HepG2 (cell line): ENCODE measurements around the gene DNPH1. TPM values are rescaled to one million over a fixed set of nuclear protein-coding genes. Genes with fewer than 3 reads are reported as not detected.

Experiments
- ADNP ChIP-seq: sonication (generic); formaldehyde crosslinking; IDR thresholded peaks from 2 replicates; pipeline ENCODE4 v1.4.0; 2020; ENCODE audit warnings: missing genetic modification reagents
- BCL6 ChIP-seq: IDR thresholded peaks from 2 replicates; pipeline ENCODE4 v1.6.1; 2016; ENCODE audit warnings: missing genetic modification reagents, missing compliant biosample characterization
- FOXA1 ChIP-seq, 2 experiments: fragments of 450-650 bp in 1 of 2; sonication (generic) in 1 of 2; formaldehyde crosslinking in 1 of 2; IDR thresholded peaks; 2 replicates each; pipeline versions ENCODE4 v1.4.0 to v1.6.1; 2016 to 2020; ENCODE audit warnings: missing genetic modification reagents in 1 of 2
- KLF16 ChIP-seq, 2 experiments: sonication (generic) in 1 of 2; formaldehyde crosslinking in 1 of 2; IDR thresholded peaks; 2 replicates each; pipeline versions ENCODE4 v1.6.1 to v1.8.0; 2016 to 2023; ENCODE audit warnings: missing genetic modification reagents in 2 of 2, missing compliant biosample characterization in 1 of 2
- SCMH1 ChIP-seq: sonication (generic); formaldehyde crosslinking; IDR thresholded peaks from 2 replicates; pipeline ENCODE4 v1.9.0; 2021; ENCODE audit warnings: missing genetic modification reagents, mild to moderate bottlenecking, borderline replicate concordance
- SMARCE1 ChIP-seq: fragments of 450-650 bp; IDR thresholded peaks from 2 replicates; pipeline ENCODE4 v1.6.1; 2017; ENCODE audit warnings: borderline replicate concordance
- SNAI1 ChIP-seq: sonication (generic); formaldehyde crosslinking; IDR thresholded peaks from 2 replicates; pipeline ENCODE4 v1.5.0; 2020; ENCODE audit warnings: mild to moderate bottlenecking, missing genetic modification reagents, borderline replicate concordance
- TCF7L2 ChIP-seq: IDR thresholded peaks from 2 replicates; pipeline ENCODE4 v1.6.1; 2011; ENCODE audit warnings: mild to moderate bottlenecking, low read depth, low read length, moderate library complexity
- TEAD2 ChIP-seq: sonication (generic); formaldehyde crosslinking; IDR thresholded peaks from 2 replicates; pipeline ENCODE4 v1.9.0; 2021; ENCODE audit warnings: missing genetic modification reagents
- TOPORS ChIP-seq: sonication (generic); formaldehyde crosslinking; IDR thresholded peaks from 2 replicates; pipeline ENCODE4 v1.8.0; 2023; ENCODE audit warnings: mild to moderate bottlenecking, missing genetic modification reagents
- ZNF33A ChIP-seq: sonication (generic); formaldehyde crosslinking; IDR thresholded peaks from 2 replicates; pipeline ENCODE4 v1.5.1; 2020; ENCODE audit warnings: missing genetic modification reagents, mild to moderate bottlenecking, moderate library complexity, borderline replicate concordance
- polyA plus RNA-seq, 8 experiments: library from polyadenylated mRNA; depleted of rRNA in 3 of 8; stranded (reverse) in 7 of 8; unstranded in 1 of 8; fragments of >200 nt; fragmentation: Illumina TruSeq in 4 of 8; extraction: Trizol in 4 of 8; gene quantifications; 2 replicates each; pipeline versions ENCODE4 v1.2.1 to v1.2.3, GENCODE V29; 2011 to 2016; ENCODE audit warnings: low read depth in 4 of 8, missing spikeins in 1 of 8, mixed read lengths in 1 of 8; ENCODE audit not compliant: insufficient read depth in 1 of 8
- total RNA-seq, 5 experiments: library from RNA; depleted of rRNA; stranded (reverse); fragments of >200 nt; fragmentation: Illumina TruSeq; extraction: Trizol; gene quantifications; 2 replicates each; pipeline ENCODE4 v1.2.3, GENCODE V29; 2016; ENCODE audit warnings: low read depth in 1 of 5
- TF ChIP-seq, protein P1 (sequence below): fragments of 450-650 bp; IDR thresholded peaks from 2 replicates; pipeline ENCODE4 v1.6.1; 2017; ENCODE audit warnings: mild to moderate bottlenecking
- TF ChIP-seq, protein P2 (sequence below): IDR thresholded peaks from 2 replicates; pipeline ENCODE4 v1.6.1; 2016
- TF ChIP-seq, protein P3 (sequence below), 2 experiments: fragments of 450-650 bp in 1 of 2; sonication (generic) in 1 of 2; formaldehyde crosslinking; IDR thresholded peaks; 2 replicates each; pipeline versions ENCODE4 v1.5.0 to v1.8.0; 2020 to 2022; ENCODE audit warnings: mild to moderate bottlenecking in 1 of 2, missing genetic modification reagents in 1 of 2
- TF ChIP-seq, protein P4 (sequence below): IDR thresholded peaks from 2 replicates; pipeline ENCODE4 v1.6.1; 2016; ENCODE audit warnings: missing biosample characterization, missing genetic modification reagents, low read depth
- TF ChIP-seq, protein P5 (sequence below): sonication (generic); formaldehyde crosslinking; IDR thresholded peaks from 2 replicates; pipeline ENCODE4 v1.4.0; 2020; ENCODE audit warnings: mild to moderate bottlenecking, missing genetic modification reagents, borderline replicate concordance

Gene DNPH1
- total and polyA plus RNA-seq, 2 of the 13 experiments (the other 11 are each of a cell fraction or from before 2014, with no cell fraction given): 56.5 to 75.1 TPM

DNA sequence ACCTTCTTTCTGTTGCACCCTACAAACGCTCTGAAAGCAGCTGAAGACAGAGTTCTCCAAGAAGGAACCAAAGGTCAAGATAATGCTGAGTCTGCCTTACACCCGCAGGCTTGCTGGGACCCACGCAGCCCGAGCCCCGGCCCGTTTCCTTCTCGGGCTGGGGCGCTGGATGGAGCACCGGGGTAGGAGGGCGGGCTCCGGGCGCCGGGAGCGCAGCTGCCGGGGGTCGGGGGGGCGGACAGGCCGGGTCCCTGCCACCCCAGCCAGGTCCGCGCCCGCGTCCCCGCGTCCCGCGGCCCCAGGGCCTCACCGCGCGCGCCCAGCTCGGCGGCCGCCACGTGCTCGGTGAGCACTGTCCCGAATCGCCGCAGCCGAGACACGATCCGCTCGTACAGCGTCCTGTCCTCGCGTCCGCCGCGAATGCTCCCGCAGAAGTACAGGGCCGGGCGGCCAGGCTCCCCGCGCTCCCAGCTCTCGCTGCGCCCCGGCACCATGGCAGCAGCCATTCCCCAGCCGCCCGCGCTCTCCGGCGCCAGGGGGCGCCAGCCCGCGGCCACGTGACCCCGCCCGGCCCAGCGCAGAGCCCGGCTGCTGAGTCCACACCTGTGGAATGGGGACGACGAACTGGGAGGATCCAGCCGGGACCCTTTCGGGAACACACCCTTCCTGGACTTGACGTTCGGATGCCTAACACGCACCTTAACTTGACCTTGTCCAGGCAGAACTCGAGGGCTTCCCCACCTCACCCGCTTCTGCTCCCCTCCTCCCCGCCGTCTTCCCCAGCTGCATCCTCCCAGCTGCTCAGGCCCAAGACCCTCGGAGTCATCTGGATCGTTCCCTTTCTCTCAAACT is at the start of gene DNPH1 (continued):
- TF ChIP-seq, protein P1, sequence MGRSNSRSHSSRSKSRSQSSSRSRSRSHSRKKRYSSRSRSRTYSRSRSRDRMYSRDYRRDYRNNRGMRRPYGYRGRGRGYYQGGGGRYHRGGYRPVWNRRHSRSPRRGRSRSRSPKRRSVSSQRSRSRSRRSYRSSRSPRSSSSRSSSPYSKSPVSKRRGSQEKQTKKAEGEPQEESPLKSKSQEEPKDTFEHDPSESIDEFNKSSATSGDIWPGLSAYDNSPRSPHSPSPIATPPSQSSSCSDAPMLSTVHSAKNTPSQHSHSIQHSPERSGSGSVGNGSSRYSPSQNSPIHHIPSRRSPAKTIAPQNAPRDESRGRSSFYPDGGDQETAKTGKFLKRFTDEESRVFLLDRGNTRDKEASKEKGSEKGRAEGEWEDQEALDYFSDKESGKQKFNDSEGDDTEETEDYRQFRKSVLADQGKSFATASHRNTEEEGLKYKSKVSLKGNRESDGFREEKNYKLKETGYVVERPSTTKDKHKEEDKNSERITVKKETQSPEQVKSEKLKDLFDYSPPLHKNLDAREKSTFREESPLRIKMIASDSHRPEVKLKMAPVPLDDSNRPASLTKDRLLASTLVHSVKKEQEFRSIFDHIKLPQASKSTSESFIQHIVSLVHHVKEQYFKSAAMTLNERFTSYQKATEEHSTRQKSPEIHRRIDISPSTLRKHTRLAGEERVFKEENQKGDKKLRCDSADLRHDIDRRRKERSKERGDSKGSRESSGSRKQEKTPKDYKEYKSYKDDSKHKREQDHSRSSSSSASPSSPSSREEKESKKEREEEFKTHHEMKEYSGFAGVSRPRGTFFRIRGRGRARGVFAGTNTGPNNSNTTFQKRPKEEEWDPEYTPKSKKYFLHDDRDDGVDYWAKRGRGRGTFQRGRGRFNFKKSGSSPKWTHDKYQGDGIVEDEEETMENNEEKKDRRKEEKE: no peak
- TF ChIP-seq, protein P2, sequence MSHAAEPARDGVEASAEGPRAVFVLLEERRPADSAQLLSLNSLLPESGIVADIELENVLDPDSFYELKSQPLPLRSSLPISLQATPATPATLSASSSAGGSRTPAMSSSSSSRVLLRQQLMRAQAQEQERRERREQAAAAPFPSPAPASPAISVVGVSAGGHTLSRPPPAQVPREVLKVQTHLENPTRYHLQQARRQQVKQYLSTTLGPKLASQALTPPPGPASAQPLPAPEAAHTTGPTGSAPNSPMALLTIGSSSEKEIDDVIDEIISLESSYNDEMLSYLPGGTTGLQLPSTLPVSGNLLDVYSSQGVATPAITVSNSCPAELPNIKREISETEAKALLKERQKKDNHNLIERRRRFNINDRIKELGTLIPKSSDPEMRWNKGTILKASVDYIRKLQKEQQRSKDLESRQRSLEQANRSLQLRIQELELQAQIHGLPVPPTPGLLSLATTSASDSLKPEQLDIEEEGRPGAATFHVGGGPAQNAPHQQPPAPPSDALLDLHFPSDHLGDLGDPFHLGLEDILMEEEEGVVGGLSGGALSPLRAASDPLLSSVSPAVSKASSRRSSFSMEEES (CRISPR knock-in tag): peak; percentile 92
- TF ChIP-seq, protein P3, sequence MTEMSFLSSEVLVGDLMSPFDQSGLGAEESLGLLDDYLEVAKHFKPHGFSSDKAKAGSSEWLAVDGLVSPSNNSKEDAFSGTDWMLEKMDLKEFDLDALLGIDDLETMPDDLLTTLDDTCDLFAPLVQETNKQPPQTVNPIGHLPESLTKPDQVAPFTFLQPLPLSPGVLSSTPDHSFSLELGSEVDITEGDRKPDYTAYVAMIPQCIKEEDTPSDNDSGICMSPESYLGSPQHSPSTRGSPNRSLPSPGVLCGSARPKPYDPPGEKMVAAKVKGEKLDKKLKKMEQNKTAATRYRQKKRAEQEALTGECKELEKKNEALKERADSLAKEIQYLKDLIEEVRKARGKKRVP (CRISPR knock-in tag; IDR thresholded peaks at IDR 0.05): peak in 1 of 2 experiments; percentile 47; a peak in 1 of 4 replicates
- TF ChIP-seq ADNP (peak; percentile 83), TOPORS (CRISPR knock-in tag) (peak; percentile 94), KLF16 (CRISPR knock-in tag; IDR thresholded peaks at IDR 0.05) (peak; percentile 50 to 57; a peak in 1 of 4 replicates), TCF7L2 (no peak), SNAI1 (CRISPR knock-in tag) (no peak), TEAD2 (no peak; the same call in 1 of the 2 replicates), SMARCE1 (no peak), BCL6 (CRISPR knock-in tag) (no peak; the same call in 1 of the 2 replicates), FOXA1 (IDR thresholded peaks at IDR 0.05) (no peak), FOXA1 (CRISPR knock-in tag; IDR thresholded peaks at IDR 0.05) (peak; percentile 13; the same call in 1 of the 2 replicates), SCMH1 (CRISPR knock-in tag) (no peak), ZNF33A (CRISPR knock-in tag) (no peak; the same call in 1 of the 2 replicates)
- TF ChIP-seq, protein P4, sequence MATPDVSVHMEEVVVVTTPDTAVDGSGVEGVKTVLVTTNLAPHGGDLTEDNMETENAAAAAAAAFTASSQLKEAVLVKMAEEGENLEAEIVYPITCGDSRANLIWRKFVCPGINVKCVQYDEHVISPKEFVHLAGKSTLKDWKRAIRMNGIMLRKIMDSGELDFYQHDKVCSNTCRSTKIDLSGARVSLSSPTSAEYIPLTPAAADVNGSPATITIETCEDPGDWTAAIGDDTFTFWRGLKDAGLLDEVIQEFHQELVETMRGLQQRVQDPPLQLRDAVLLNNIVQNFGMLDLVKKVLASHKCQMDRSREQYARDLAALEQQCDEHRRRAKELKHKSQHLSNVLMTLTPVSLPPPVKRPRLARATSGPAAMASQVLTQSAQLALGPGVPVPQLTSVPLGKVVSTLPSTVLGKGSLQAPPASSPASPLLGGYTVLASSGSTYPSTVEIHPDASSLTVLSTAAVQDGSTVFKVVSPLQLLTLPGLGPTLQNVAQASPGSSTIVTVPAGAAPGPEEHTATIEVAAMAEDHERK: no peak
- TF ChIP-seq, protein P5, sequence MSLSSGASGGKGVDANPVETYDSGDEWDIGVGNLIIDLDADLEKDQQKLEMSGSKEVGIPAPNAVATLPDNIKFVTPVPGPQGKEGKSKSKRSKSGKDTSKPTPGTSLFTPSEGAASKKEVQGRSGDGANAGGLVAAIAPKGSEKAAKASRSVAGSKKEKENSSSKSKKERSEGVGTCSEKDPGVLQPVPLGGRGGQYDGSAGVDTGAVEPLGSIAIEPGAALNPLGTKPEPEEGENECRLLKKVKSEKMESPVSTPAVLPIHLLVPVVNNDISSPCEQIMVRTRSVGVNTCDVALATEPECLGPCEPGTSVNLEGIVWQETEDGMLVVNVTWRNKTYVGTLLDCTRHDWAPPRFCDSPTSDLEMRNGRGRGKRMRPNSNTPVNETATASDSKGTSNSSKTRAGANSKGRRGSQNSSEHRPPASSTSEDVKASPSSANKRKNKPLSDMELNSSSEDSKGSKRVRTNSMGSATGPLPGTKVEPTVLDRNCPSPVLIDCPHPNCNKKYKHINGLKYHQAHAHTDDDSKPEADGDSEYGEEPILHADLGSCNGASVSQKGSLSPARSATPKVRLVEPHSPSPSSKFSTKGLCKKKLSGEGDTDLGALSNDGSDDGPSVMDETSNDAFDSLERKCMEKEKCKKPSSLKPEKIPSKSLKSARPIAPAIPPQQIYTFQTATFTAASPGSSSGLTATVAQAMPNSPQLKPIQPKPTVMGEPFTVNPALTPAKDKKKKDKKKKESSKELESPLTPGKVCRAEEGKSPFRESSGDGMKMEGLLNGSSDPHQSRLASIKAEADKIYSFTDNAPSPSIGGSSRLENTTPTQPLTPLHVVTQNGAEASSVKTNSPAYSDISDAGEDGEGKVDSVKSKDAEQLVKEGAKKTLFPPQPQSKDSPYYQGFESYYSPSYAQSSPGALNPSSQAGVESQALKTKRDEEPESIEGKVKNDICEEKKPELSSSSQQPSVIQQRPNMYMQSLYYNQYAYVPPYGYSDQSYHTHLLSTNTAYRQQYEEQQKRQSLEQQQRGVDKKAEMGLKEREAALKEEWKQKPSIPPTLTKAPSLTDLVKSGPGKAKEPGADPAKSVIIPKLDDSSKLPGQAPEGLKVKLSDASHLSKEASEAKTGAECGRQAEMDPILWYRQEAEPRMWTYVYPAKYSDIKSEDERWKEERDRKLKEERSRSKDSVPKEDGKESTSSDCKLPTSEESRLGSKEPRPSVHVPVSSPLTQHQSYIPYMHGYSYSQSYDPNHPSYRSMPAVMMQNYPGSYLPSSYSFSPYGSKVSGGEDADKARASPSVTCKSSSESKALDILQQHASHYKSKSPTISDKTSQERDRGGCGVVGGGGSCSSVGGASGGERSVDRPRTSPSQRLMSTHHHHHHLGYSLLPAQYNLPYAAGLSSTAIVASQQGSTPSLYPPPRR (CRISPR knock-in tag): peak; percentile 55; the same call in 1 of the 2 replicates
